Measurements from ENCODE around the gene PHLDA3.
A peak's percentile ranks its signal among the peaks of the same experiment; 100 is the strongest.

GRCh38 chr1:201503397-201504176, 34.6 kb upstream of the PHLDA3 start:
- no peak for TF ChIP-seq CTCF (IDR thresholded peaks at IDR 0.05)
- TF ChIP-seq EP300 (IDR thresholded peaks at IDR 0.05) = peak; percentile 95 to 97
- peak; percentile 23 to 69 for TF ChIP-seq POLR2A (IDR thresholded peaks at IDR 0.05)

All from tibial nerve (tissue), 4 donors.